Activated CD4-positive, alpha-beta T cell treated with anti-CD3 and anti-CD28 coated beads for 4 hours (primary cell): ENCODE measurements around the gene PDE8B.

Source experiments
- DNase-seq, 2 donors: peaks; one replicate each; pipeline ENCODE4 v3.0.0-alpha.2; 2020

PDE8B gene

DNA sequence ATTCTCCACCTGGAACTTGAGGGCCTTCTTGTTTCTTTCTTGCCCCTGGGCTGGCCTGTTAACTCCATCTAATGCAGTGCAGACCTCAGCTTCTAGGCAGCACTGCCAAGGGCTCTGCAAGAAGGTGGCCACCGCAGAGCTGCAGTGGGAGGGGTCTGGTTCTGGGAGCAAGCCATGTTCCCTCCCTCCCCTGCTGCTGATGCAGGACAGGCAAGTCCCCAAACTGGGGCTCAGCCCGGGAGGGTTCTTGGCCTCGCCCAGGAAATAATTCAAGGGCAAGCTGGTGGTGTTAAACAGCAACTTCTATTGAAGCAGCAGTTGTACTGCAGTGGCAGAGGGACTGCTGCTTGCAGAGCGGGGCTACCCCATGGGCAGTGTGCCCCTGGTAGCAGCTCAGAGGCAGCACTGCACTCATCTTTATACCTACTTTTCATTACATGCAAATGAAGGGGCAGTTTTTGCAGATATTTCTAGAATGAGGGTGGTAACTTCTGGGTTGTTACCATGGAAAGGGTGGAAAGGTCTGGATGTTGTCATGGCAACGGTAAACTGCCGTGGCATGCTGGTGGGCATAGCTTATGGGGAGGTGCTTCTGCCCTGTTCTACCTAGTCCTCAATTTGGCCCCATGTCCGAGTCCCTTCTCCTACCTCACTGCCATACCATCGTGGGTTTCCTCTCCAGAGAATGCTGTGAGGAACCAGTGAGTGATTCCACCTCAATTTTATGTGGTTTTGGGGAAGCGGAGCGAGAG is 199.6 kb downstream of the PDE8B start:
- DNase-seq: no peak

DNA sequence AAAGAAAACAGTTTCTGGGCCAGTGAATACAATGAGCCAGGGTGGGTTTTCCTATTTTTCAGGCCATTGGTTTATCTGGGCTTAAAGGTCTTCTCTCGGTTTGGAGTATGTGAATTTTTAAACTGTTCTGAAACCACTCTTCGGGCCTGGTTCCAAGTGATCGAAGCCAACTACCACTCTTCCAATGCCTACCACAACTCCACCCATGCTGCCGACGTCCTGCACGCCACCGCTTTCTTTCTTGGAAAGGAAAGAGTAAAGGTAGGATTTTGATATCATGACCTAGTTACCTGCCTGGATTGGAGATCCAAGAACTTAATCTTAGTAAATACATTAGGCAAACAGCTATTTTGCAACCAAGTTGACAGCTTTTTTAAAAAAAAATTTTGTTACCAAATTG is 202.6 kb downstream of the PDE8B start:
- DNase-seq: no peak

DNA sequence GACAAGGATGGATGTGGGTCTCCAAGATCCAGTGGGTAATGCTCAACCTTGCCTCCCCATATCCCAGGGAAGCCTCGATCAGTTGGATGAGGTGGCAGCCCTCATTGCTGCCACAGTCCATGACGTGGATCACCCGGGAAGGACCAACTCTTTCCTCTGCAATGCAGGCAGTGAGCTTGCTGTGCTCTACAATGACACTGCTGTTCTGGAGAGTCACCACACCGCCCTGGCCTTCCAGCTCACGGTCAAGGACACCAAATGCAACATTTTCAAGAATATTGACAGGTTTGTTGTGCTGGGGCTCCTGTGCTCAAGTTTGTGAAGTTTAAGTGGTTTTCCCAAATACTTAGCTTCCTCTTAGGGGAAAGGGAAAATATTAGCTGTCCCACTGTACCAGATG is 207.7 kb downstream of the PDE8B start:
- DNase-seq: no peak

DNA sequence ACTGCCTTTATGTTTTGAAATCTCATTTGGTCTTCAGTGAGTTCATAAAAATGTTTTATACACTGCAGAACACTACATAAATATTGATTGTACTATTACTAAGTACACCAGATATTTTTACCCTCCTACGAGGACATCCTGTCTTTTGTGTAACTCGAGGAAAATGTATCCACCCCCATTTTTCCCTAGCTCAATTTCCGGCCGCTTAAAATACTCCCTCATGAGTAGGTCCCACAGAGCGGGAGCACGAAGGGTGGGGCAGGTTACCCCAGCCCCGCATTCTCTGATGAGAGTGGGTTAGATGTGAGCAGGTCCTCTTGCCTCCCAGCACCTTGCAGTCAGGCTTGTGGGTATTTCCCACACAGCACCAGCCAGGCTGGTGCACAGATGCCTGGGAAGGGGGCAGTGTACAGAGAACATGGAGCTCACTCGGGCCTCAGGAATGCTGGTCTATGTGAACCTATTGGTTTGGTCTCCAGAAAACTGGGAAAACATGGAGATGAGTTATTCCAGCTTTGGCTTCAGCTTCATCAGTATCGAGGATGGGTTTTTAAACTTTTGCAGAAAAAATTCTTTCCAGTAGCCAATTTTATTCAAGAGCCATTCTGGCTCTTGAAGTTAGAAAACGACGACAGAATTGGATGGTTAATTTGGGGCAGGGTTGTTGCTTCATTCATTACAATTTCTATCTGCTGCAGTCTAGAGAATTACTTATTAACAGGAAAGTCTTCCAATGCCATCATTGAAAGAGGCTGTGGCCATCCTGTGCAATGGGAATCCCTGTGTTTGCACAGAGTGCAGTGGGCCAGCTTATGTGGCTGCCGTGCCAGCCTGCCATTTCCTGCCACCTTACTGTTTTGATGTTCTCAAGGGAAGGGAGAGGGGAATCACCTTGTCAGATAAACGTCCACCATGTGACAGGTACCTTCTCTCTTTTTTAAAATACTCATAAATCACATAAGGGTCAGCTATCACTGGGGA is 208.4 kb downstream of the PDE8B start:
- no peak for DNase-seq

DNA sequence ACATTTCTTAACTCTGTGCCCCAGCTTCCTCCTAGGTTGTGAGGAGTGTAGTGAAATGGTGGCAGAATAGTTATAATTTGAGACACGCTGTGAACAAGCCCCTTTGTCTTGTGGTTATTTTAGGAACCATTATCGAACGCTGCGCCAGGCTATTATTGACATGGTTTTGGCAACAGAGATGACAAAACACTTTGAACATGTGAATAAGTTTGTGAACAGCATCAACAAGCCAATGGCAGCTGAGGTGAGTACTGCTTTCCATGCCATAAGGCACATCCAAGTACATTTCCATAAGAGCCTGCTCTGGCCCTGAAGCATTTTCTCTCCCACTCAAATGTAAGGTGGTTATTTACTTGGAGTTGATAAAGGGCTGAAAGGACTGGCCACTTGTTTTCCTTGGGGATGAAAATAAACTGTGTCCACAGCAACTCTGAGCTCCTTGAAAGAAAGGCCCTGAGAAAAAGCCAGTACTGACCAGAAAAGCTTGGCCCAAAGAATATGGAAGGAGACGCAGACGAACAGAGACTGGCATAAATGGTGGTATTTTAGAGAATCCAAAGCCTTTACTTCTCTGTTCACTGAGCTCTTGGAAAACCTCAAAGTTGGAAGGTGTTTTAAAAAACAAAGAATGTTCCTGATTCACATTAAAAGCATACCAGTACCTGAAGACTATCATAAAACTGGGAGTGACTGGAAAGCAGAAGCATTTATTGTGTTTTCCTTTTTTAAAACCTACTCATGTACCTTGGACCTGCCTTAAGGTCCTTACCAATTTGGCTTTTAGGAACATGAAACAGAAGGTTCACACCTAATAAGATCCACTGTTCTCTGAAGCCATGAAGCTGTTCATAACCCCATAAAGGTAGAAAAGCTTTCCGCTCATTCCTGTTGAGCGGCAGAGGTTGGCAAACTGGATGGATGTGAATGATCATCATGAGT is 209.4 kb downstream of the PDE8B start:
- no peak for DNase-seq

DNA sequence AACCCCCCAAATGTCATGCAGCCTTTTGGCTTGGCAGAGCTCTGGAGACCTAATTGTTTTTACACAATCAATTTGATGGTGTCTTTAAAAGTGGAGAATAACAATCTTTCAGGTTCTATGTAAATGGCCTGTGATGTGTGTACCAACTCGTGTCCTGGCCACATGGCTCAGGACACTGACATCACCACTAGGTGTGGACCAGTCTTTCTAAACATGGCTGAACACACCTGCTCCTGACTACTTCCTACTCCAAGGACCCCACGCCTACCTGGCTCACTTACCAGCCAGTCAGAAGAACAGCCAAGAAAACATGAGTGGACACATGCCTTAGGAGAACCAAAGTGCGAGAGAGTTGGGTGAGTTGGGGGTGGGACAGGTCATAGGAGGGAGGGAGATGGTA is 210.5 kb downstream of the PDE8B start:
- no peak for DNase-seq

DNA sequence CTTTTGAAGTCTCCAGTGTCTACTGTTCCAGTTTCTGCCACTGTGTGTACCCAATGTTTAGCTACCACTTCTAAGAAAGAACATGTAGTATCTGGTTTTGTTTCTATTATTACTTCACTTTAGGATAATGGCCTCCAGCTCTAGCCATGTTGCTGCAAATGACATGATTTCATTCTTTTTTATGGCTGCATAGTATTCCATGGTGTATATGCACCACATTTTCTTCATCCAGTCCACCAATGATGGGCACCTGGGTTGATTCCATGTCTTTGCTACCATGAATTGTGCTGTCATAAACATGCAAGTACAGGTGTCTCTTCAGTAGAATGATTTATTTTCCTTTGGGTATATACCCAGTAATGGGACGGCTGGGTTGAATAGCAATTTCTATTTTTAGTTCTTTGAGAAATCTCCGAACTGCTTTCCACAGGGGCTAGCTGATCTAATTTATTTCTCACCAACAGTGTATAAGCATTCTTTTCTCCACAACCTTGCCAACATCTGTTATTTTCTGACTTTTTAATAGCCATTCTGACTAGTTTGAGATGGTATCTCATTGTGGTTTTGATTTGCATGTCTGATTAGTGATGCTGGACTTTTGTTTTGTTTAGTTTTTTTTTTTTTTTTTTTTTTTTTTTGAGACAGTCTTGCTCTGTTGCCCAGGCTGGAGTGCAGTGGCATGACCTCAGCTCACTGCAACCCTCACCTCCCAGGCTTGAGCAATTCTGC is 212.7 kb downstream of the PDE8B start:
- DNase-seq: no peak

DNA sequence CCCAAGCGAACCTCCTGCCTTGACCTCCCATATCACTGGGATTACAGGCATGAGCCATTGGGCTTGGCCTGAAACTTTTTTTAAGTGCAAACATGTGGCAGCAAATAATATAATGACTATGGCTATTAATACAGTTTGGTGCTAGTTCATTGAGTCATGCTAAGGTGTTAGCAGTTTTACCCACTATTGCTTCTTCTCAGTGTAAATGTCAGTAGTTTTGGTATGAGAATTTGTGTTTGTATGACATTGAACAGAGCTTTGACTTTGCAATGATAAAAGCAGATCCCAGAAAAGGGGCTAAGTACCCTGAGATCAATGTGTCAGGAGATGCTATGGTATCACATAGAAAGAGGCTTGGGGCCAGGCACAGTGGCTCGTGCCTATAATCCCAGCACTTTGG is 214.4 kb downstream of the PDE8B start:
- DNase-seq: no peak

DNA sequence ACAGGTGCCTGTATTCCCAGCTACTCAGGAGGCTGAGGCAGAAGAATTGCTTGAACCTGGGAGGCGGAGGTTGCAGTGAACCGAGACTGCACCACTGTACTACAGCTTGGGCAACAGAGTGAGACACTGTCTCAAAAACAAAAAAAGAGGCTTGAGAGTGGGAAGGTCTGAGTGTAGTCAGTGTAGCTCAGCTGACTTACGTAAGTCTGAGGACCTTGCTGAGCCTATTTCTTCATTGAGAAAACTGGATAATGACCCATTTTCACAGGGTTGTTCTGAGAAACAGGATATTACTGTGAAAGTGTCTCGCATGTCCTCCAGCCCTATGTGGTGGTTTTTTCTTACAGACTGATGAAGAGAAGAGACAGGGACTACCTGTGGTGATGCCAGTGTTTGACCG is 214.9 kb downstream of the PDE8B start:
- no peak for DNase-seq

DNA sequence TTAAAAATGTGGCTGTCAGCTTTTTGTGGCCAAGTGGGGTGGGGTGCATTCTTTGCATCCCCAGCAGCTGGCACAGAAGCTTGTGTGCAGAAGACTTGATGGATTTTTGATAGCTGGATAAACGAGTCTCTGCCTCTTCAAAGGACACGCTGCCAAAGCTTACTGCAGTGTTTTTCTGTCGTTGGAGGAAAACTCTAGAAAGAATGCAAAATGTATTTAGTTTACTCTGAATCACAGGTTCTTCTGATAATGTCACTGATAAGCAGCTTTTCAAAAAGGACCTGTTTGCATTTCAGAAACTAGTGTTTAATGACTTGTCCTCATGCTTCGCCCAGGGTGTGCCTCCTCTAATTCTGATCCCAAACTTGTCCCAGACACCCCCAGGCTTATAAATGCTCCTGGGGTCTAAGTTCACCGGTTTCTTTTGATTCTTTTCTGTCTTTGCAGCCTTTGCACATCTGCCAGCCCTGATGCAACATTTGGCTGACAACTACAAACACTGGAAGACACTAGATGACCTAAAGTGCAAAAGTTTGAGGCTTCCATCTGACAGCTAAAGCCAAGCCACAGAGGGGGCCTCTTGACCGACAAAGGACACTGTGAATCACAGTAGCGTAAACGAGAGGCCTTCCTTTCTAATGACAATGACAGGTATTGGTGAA is 215.6 kb downstream of the PDE8B start:
- no peak for DNase-seq

DNA sequence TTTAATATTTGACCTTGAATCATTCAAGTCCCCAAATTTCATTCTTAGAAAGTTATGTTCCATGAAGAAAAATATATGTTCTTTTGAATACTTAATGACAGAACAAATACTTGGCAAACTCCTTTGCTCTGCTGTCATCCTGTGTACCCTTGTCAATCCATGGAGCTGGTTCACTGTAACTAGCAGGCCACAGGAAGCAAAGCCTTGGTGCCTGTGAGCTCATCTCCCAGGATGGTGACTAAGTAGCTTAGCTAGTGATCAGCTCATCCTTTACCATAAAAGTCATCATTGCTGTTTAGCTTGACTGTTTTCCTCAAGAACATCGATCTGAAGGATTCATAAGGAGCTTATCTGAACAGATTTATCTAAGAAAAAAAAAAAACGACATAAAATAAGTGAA is 216.2 kb downstream of the PDE8B start:
- DNase-seq: no peak

DNA sequence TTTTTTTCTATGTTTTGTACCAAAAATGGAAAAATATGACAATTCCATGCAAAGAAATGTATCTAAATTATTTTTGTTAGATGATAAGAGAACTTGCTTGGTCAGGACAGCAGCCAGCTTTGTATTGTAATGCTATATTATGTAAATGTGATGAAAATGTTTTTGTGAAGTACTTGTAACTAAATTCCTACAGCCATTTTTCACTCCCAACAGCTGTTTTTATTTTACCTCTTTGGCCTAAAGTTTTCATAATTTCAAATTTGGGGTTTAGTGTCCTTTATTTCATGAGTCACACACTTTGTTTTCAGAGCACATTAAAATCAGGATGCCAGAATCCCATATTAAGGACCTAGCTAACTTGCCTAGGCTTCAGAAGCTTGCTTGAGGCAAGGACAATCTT is 217.5 kb downstream of the PDE8B start:
- no peak for DNase-seq

DNA sequence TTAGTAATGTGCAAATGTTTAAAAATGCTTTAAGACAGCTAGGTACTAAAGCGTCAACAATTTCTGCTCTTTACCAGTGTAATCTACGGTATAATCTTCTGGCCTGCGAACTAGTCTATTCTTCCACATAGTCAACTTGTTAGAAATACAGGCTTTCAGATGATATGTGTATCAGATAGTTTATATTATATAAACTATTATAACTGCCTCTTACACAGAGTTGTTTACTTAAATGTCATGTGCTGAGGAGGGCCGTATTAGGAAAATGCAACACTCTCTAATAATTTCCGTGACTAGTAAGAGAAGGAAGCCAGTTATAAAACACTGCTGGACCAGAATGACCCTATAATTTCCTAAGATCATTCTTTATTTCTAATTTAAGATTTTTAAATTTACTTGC is 218.0 kb downstream of the PDE8B start:
- DNase-seq: no peak

DNA sequence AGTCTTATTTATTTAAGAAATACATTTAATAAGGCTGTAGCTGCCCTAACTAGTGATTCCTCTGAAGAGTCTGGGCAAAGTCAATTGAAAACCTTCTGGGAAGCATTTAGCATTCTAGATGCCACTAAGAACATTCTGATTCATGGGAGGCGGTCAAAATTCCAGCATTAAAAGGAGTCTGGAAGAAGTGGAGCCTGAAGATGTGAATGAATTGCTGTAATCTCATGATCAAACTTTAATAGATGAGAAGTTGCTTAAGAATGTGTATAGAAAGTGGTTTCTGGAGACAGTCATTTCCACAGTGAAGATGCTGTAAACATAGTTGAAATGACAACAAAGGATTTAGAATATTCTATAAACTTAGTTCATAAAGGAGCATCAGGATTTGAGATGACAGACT is 220.2 kb downstream of the PDE8B start:
- no peak for DNase-seq

DNA sequence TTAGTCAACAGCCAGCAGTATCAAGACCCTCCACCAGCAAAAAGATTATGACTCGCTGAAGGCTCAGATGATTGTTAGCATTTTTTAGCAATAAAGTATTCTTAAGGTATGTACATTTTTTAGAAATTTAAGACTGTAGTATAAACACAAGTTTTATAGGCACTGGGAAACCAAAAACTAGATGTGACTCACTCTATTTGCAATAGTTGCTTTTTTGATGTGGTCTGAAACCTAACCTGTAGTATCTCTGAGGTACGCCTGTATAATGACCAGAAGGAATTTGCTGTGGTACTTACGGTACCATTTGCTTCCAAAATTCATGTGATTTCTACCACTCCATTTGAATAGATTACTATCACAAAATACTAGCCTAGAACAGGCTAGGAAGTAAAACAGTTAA is 220.8 kb downstream of the PDE8B start:
- no peak for DNase-seq

DNA sequence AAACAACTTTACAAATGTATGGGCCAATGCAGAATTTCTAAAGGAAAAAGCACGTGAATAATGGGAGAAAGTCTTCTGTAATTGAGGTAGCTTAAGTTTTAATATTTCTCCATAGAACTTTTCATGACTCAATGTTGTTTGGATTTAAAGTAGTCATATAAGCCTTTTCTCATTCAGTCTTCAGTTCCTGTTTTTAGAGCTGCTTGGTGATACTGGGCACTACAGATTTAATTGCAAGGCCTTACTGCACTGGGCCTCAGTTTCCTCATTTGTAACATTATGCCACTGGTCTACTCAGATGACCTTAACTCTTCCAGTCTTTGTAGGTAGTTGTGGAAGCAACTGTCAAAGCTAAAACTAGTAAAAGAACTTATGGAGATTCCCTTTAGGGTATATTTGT is 221.2 kb downstream of the PDE8B start:
- DNase-seq: no peak

DNA sequence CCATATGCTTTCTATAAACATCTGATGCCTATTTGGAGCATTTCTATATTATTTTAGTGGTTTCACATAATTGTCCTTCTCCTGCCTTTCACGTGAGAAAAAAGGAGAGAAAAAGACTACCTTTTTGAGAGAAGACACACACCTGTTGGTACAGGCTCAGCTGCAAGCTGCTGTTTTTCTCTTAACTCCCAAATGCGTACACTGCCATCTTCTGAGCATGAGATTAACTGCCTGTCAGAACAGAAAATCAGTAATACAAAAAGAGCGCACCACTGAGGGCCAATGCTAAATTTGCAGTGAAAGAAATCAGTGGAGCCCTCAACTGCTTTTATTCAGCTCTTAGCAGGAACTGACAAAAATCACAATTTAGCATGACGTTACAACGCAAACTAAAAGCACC is 226.7 kb downstream of the PDE8B start:
- no peak for DNase-seq

DNA sequence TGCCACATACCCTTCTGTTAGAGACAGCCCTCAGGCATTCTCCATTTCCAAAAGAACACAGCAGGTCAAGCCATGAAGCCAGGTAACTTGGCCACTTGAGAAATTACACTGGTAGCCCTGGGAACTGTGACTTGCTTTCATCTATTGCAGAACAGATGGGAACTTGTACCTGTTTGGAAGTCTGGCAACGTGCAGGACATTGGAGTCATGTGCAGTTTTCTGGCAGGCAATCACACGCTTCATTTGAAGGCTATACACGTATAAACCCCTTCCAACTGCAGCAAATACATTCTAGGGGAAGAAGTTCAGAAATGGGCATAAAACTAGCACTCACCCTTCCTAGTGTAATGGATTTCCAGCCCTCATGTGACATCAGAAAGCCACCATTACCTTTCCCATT is 227.6 kb downstream of the PDE8B start:
- no peak for DNase-seq

DNA sequence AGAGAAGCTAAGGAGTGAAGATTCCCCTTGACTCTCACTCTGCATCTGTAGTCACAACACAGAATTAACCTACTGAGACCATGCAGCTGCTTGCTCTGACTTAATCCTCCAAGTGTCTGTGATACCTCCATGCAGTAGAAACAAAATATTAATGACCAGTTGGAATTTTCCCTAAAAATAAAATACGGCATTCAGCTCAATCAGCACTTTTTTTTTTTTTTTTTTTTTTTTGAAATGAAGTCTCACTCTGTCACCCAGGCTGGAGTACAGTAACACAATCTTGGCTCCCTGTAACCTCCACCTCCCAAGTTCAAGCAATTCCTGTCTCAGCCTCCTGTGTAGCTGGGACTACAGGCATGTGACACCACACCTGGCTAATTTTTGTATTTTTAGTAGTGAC is 233.2 kb downstream of the PDE8B start:
- DNase-seq: no peak

DNA sequence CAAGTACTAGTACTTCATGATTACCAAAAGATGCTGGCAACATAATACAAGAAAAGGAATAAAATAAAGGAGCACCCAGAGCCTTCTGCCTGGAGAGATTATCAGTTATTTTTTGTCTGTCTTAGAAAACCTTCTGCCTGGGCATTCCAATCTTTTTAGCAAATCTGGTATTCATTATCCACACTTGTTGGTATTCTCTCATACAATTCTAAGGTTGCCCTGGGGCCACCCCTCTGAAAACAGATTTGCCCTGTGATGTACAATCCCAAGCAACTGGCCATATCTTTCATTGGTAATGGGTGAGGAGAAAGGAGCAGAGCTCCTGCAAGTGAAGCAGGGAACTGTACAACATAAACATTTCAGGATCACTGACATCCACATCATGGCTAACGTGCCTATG is 233.9 kb downstream of the PDE8B start:
- no peak for DNase-seq

DNA sequence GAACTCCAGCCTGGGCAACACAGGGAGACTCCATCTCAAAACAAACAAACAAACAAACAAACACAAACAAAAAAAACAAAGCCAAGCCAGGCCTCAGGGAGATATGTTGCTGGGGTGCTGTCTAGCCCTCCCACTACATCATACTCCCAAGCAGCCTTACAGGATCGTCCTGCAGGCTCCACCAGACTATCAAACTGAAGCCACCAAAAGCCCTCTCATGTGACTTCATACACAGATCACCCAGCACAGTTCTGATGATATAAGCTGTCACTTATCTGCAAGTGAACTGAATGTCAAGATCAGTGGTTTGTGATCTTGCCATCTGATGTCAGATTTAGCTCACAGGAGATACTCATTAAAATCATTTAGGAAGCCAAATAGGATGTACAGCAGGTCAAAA is 238.4 kb downstream of the PDE8B start:
- no peak for DNase-seq

DNA sequence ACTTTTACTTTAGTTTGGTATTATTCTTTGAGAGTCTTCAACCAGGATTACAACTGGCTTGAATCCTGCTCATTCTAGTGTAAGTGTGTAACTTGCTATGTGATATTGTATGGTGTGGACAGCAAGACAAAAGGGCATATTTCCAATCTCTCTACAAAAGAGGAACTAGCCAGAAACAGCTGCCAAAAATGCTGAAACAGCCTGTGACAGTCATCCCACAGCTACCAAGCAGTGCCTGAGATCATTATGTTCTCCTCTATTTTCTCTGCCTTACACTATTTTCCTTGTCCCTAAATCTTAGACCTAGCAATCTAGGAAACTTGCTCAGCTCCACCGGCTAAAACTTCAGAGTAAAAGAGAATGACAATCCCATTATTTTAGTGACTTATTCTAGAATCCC is 238.8 kb downstream of the PDE8B start:
- no peak for DNase-seq
